ENCODE results near the gene TMEM235. TPM values are rescaled to one million over a fixed set of nuclear protein-coding genes. Genes with fewer than 3 reads are reported as not detected.

Gene TMEM235
- total and polyA plus RNA-seq, 12 donors: not detected

DNA sequence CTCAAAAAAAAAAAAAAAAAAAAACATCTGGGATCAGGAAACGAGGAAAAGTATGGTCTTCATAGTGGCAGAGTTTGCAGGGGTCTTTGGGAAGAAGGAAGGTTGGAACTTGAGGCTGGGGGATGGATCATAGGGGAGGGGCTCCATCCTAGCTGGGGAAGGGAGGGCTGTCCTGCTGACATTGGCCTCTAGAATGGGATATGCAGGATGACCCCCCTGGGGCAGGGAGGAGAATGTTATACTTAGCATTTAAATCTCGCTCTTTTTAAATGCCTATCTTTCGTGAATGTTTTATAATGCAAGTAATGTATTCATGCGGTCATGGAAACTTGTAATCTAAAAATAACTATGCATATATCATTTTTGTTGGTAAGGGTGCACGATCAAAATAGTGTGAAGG is 33.2 kb downstream of the TMEM235 start:
- TF ChIP-seq, protein P1, sequence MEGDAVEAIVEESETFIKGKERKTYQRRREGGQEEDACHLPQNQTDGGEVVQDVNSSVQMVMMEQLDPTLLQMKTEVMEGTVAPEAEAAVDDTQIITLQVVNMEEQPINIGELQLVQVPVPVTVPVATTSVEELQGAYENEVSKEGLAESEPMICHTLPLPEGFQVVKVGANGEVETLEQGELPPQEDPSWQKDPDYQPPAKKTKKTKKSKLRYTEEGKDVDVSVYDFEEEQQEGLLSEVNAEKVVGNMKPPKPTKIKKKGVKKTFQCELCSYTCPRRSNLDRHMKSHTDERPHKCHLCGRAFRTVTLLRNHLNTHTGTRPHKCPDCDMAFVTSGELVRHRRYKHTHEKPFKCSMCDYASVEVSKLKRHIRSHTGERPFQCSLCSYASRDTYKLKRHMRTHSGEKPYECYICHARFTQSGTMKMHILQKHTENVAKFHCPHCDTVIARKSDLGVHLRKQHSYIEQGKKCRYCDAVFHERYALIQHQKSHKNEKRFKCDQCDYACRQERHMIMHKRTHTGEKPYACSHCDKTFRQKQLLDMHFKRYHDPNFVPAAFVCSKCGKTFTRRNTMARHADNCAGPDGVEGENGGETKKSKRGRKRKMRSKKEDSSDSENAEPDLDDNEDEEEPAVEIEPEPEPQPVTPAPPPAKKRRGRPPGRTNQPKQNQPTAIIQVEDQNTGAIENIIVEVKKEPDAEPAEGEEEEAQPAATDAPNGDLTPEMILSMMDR (IDR thresholded peaks at IDR 0.05): no peak
- intact Hi-C loops (cut with DNase I): no loop called here
- 74 to 78% methylated on average over 5 of the region's 5 CpGs for WGBS, 2 donors
- Histone ChIP-seq H3K36me3 (no peaks in the 10 kb centered on the region), H3K27ac (no peak overlapping the region), H3K27me3 (peaks cover 0 to 7% (median 2%) of the 10 kb centered on the region in 7 donors), H3K4me3 (no peak overlapping the region), H3K9me3 (no peaks in the 10 kb centered on the region), H3K4me1 (peaks cover 3 to 70% (median 13%) of the 10 kb centered on the region in 9 donors)
- DNase-seq: no peak
- no peak for ATAC-seq

DNA sequence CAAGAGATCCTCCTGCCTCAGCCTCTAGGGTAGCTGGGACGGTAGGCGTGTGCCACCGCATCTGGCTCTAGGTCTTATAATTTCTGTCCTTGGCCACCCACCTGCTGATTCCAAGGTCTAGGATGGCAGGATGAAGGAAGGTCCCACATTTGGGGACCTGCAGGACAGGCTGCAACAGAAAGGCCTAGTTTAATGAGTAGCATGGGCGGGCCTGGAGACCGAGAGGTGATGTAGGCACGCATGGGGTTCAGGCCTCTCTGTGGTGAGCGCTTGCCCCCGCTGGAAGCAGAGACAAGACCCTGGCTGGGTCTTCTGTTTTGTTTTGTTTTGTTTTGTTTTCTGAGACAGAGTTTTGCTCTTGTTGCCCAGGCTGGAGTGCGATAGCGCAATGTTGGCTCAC is 33.7 kb downstream of the TMEM235 start:
- ATAC-seq: no peak
- intact Hi-C loops (cut with DNase I): no loop called here
- 95 to 97% methylated on average over 10 of the region's 10 CpGs for WGBS, 2 donors
- H3K27me3 ChIP-seq: peaks cover 0 to 11% (median 7%) of the 10 kb centered on the region in 7 donors
- H3K36me3 ChIP-seq: no peaks in the 10 kb centered on the region
- no peak for DNase-seq
- TF ChIP-seq, protein P1 (IDR thresholded peaks at IDR 0.05): no peak
- H3K4me3 ChIP-seq: no peak overlapping the region
- no peaks in the 10 kb centered on the region for H3K9me3 ChIP-seq
- peaks cover 3 to 69% (median 13%) of the 10 kb centered on the region in 9 donors for H3K4me1 ChIP-seq
- H3K27ac ChIP-seq: peak overlapping the region in 1 of 10 donors; percentile 26

DNA sequence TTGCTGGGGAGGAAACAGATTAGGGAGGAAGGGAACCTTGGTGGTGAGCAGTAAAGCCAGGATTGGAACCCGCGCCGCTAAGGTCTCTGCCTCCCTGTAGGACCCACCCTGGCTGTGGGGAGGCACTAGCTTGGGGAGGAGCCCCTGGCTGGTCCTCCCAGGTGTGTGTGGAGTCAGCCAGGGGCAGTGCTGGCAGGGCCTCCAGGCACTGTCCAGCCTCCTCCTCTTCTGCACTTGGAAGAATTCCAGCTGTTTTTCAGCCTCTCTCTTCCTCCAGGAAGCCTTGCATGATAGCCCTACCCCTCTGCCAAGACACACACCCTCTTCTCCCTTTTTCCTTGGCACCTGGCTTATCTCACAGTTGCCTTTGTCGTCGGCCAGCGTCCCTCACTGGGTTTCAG is 34.8 kb downstream of the TMEM235 start:
- WGBS, 2 donors: 62 to 73% methylated on average over 6 of the region's 6 CpGs
- H3K4me1 ChIP-seq: peaks cover 3 to 58% (median 13%) of the 10 kb centered on the region in 9 donors
- DNase-seq: no peak
- intact Hi-C loops (cut with DNase I): no loop called here
- peak in 1 of 8 donors; percentile 10 for ATAC-seq
- H3K27me3 ChIP-seq: peaks cover 0 to 18% (median 14%) of the 10 kb centered on the region in 7 donors
- H3K36me3 ChIP-seq: no peaks in the 10 kb centered on the region
- H3K4me3 ChIP-seq: no peak overlapping the region
- H3K27ac ChIP-seq: no peak overlapping the region
- H3K9me3 ChIP-seq: no peaks in the 10 kb centered on the region
- TF ChIP-seq, protein P1 (IDR thresholded peaks at IDR 0.05): no peak

DNA sequence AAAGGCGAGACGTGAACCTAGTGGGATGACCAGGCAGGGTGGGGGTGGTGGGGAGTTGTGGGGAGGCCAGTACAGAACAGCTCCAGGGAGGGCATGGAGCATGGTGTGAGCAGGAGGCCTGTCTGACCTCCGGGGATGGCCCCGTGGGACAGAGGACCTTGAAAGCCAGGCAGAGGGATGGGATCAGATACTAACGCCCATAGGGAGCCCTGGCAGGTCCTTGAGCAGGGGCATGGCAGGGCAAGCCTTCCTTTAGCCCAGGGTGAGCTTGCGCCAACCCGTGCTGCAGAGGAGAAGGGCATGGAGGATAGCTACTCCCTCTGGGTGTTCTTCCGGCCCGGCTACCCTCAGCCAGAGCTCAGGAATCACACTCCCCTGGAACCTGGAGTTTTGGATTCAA is 35.3 kb downstream of the TMEM235 start:
- WGBS, 2 donors: 83 to 91% methylated on average over 9 of the region's 9 CpGs

More for the DNA sequence above, 35.3 kb downstream of the TMEM235 start:
- no peak overlapping the region for H3K4me3 ChIP-seq
- intact Hi-C loops (cut with DNase I): no loop called here
- H3K36me3 ChIP-seq: no peaks in the 10 kb centered on the region
- peaks cover 3 to 54% (median 13%) of the 10 kb centered on the region in 9 donors for H3K4me1 ChIP-seq
- no peak for ATAC-seq
- H3K9me3 ChIP-seq: no peaks in the 10 kb centered on the region
- no peak overlapping the region for H3K27ac ChIP-seq
- peaks cover 0 to 22% (median 18%) of the 10 kb centered on the region in 7 donors for H3K27me3 ChIP-seq
- TF ChIP-seq, protein P1 (IDR thresholded peaks at IDR 0.05): no peak
- no peak for DNase-seq
